Measurements from ENCODE around the gene PRR36. TPM values are rescaled to one million over a fixed set of nuclear protein-coding genes. Genes with fewer than 3 reads are reported as not detected.

The PRR36 gene
- total RNA-seq, 2 experiments from 2014 or later = 0.17 TPM; not detected in 1

GRCh38 chr19:7908742-7909461 lies 34.7 kb upstream of the PRR36 start:
- Histone ChIP-seq H4K20me1 (ENCODE audit: insufficient read depth, low read length) (0 out of 2 replicates have a peak, but pooled peaks cover 9% of the 10 kb centered on the region), H2AFZ (ENCODE audit: low read length) (no peak overlapping the region), H3K4me3 (ENCODE audit: low read depth, low read length, poor library complexity, severe bottlenecking) (no peak overlapping the region), H3K9me2 (ENCODE audit: insufficient read depth, low read length) (no peaks in the 10 kb centered on the region), H3K27ac (ENCODE audit: low read depth, low read length, poor library complexity, severe bottlenecking) (no peak overlapping the region), H3K4me2 (ENCODE audit: low read length) (no peak overlapping the region), H3K4me1 (ENCODE audit: insufficient read depth, low read length, poor library complexity, severe bottlenecking) (peaks cover 11% of the 10 kb centered on the region), H3K9me3 (ENCODE audit: low read length) (no peaks in the 10 kb centered on the region), H3K79me2 (ENCODE audit: insufficient read depth, low read depth, low read length) (peaks cover 22% of the 10 kb centered on the region), H3K36me3 (ENCODE audit: insufficient read depth, low read length) (peaks cover 46% of the 10 kb centered on the region)
- intact Hi-C loops (cut with micrococcal nuclease; ENCODE audit: unreplicated experiment) = no loop called here
- POLR2A ChIA-PET = no interaction called here
- CTCF ChIA-PET (ENCODE audit: unreplicated experiment) = no interaction called here
- no peak for DNase-seq (ENCODE audit: low spot score)
- TF ChIP-seq CTCF (conservative IDR thresholded peaks at IDR 0.05; ENCODE audit: low read length) = no peak
- no peak for TF ChIP-seq EZH2phosphoT487 (IDR thresholded peaks at IDR 0.05; ENCODE audit: borderline replicate concordance, low read depth, low read length)
- BruUV-seq (replicated peaks) = no TSS peak

GRCh38 chr19:7908078-7908699 lies 34.0 kb upstream of the PRR36 start:
- Histone ChIP-seq H3K9me3 (ENCODE audit: low read length) (no peaks in the 10 kb centered on the region), H3K4me2 (ENCODE audit: low read length) (no peak overlapping the region), H3K79me2 (ENCODE audit: insufficient read depth, low read depth, low read length) (peaks cover 22% of the 10 kb centered on the region), H3K36me3 (ENCODE audit: insufficient read depth, low read length) (peaks cover 41% of the 10 kb centered on the region), H4K20me1 (ENCODE audit: insufficient read depth, low read length) (0 out of 2 replicates have a peak, but pooled peaks cover 9% of the 10 kb centered on the region), H3K27ac (ENCODE audit: low read depth, low read length, poor library complexity, severe bottlenecking) (no peak overlapping the region), H3K4me3 (ENCODE audit: low read depth, low read length, poor library complexity, severe bottlenecking) (no peak overlapping the region), H3K9me2 (ENCODE audit: insufficient read depth, low read length) (no peaks in the 10 kb centered on the region), H3K4me1 (ENCODE audit: insufficient read depth, low read length, poor library complexity, severe bottlenecking) (peaks cover 11% of the 10 kb centered on the region), H2AFZ (ENCODE audit: low read length) (no peak overlapping the region)
- ChIA-PET POLR2A (no interaction called here), CTCF (ENCODE audit: unreplicated experiment) (no interaction called here)
- TF ChIP-seq EZH2phosphoT487 (IDR thresholded peaks at IDR 0.05; ENCODE audit: borderline replicate concordance, low read depth, low read length) = no peak
- no TSS peak for BruUV-seq (replicated peaks)
- intact Hi-C loops (cut with micrococcal nuclease; ENCODE audit: unreplicated experiment) = no loop called here
- DNase-seq (ENCODE audit: low spot score) = no peak

- Histone ChIP-seq H4K20me1 (ENCODE audit: insufficient read depth, low read length) (0 out of 2 replicates have a peak, but pooled peaks cover 9% of the 10 kb centered on the region), H3K79me2 (ENCODE audit: insufficient read depth, low read depth, low read length) (peaks cover 22% of the 10 kb centered on the region), H3K4me2 (ENCODE audit: low read length) (no peak overlapping the region), H3K4me1 (ENCODE audit: insufficient read depth, low read length, poor library complexity, severe bottlenecking) (peaks cover 17% of the 10 kb centered on the region), H3K9me2 (ENCODE audit: insufficient read depth, low read length) (no peaks in the 10 kb centered on the region), H3K4me3 (ENCODE audit: low read depth, low read length, poor library complexity, severe bottlenecking) (no peak overlapping the region), H3K9me3 (ENCODE audit: low read length) (no peaks in the 10 kb centered on the region), H3K36me3 (ENCODE audit: insufficient read depth, low read length) (peaks cover 35% of the 10 kb centered on the region), H3K27ac (ENCODE audit: low read depth, low read length, poor library complexity, severe bottlenecking) (no peak overlapping the region), H2AFZ (ENCODE audit: low read length) (no peak overlapping the region)
- CTCF ChIA-PET (ENCODE audit: unreplicated experiment) = no interaction called here
- no TSS peak for BruUV-seq (replicated peaks)
- TF ChIP-seq CTCF (conservative IDR thresholded peaks at IDR 0.05; ENCODE audit: low read length) (no peak), EZH2phosphoT487 (IDR thresholded peaks at IDR 0.05; ENCODE audit: borderline replicate concordance, low read depth, low read length) (no peak)
- POLR2A ChIA-PET = no interaction called here
- DNase-seq (ENCODE audit: low spot score) = no peak
- intact Hi-C loops (cut with micrococcal nuclease; ENCODE audit: unreplicated experiment) = no loop called here
Measured at GRCh38 chr19:7907544-7907943, 33.4 kb upstream of the PRR36 start.

All from OCI-LY7 (cell line).